Lower leg skin (tissue), 3 donors: ENCODE measurements around the gene EYA2.

Source experiments
- CTCF ChIP-seq, 3 donors: fragments of 450-650 bp; IDR thresholded peaks; one replicate each; pipeline ENCODE4 v1.5.1; 2016; ENCODE audit warnings: antibody characterized with exemption in 3 of 3, mild to moderate bottlenecking in 3 of 3, moderate library complexity in 2 of 3
- POLR2A ChIP-seq, 2 donors: fragments of 450-650 bp; IDR thresholded peaks; one replicate each; pipeline ENCODE4 v1.6.1; 2016 to 2017; ENCODE audit warnings: antibody characterized with exemption in 2 of 2, mild to moderate bottlenecking in 1 of 2, moderate library complexity in 1 of 2

GRCh38 chr20:46951840-46952497 lies 57.3 kb downstream of the EYA2 start:
- TF ChIP-seq CTCF (IDR thresholded peaks at IDR 0.05) = no peak
- TF ChIP-seq POLR2A (IDR thresholded peaks at IDR 0.05) = no peak
